RCC 7860 (cell line): Measurements from ENCODE around the gene ZBTB8B.
"Not testable (repeated sequence)": the region's sequence is repeated elsewhere in the genome, so short reads cannot be mapped to it uniquely, and the experiment has no call there.

ENCODE experiments used
- DNase-seq: peaks from one replicate; pipeline ENCODE4 v3.0.0-alpha.2; 2015; ENCODE audit warnings: low spot score
- FAIRE-seq: peaks from 2 replicates; lab custom pipeline; 2012; peaks lifted over from hg19 to GRCh38; lab: Jason Lieb, UNC

The ZBTB8B gene

GRCh38 chr1:32468791-32469190 is 3.9 kb downstream of the ZBTB8B start:
- DNase-seq (no peak), FAIRE-seq (no peak)

GRCh38 chr1:32470431-32470830 is 5.6 kb downstream of the ZBTB8B start:
- no peak for FAIRE-seq
- DNase-seq, result no peak

DNA sequence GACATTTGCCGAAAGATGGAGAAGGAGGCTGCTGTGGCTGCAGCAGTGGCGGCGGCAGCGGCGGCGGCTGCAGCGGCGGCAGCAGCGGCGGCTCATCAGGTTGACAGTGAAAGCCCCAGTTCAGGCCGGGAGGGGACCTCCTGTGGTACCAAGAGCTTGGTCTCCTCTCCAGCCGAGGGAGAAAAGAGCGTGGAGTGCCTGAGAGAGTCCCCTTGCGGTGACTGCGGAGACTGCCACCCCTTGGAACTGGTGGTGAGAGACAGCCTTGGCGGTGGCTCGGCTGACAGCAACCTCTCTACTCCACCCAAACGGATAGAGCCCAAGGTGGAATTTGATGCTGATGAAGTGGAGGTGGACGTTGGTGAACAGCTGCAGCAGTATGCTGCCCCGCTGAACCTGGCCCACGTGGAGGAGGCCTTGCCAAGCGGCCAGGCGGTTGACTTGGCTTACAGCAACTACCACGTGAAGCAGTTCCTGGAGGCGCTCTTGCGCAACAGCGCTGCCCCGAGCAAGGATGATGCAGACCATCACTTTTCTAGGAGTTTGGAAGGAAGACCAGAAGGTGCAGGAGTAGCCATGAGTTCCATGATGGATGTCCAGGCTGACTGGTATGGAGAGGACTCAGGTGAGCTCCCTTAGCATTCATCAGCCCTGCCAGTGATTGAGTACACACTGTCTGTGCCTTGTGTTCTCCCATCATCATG is 6.3 kb downstream of the ZBTB8B start:
- FAIRE-seq (no peak), DNase-seq (no peak)

GRCh38 chr1:32471695-32472362 is 7.0 kb downstream of the ZBTB8B start:
- FAIRE-seq (no peak), DNase-seq (no peak)

GRCh38 chr1:32472966-32473365 is 8.1 kb downstream of the ZBTB8B start:
- FAIRE-seq, DNase-seq: not testable (repeated sequence)

DNA sequence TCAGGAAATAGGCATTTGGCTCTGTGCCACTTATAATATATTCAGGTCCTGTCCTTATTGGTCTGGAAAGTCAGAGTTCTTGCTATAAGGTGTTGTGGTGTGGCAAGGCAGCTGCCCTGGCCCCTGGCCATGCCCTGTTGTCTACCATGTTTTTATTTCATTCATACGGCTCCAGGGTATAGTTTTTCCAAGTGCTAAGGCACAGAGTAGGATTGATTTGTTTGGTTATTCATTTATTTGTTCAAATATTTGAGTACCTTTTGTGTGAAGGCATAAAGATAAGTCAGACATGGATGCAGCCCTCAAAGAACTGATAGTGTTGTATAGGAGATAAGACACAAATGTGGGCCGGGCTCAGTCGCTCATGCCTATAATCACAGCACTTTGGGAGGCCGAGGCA is 10.1 kb downstream of the ZBTB8B start:
- DNase-seq (no peak), FAIRE-seq (no peak)

DNA sequence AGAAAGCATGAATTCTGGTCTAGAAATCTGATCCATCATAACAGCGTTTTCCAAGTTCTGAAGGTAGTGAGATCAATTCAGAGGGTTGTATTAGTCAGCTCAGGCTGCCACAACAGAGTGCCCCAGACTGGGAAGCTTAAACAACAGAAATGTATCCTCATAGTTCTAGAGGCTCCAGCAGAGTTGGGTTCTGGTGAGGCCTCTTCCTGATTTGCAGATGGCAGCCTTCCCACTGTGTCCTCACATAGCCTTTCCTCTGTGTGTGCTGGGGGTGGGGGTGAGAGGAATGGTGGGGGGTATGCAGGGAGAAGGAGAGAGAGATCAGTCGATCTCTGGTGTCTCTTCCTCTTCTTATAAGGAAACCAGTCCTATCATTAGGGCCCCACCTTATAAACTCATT is 15.1 kb downstream of the ZBTB8B start:
- FAIRE-seq (no peak), DNase-seq (no peak)

DNA sequence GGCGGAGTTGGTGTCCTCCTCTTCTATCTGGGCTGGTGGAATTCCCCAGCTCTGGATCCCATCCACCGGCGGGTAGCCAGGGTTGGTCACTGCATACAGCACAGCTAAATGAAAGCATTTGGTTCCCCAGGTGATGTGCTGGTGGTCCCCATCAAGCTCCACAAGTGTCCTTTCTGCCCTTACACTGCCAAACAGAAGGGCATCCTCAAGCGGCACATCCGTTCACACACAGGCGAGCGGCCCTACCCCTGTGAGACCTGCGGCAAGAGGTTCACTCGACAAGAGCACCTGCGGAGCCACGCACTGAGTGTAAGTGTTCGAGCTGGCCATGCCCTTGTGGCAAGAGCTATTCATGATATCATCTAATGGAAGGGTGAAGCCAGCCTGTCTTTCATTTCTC is 15.9 kb downstream of the ZBTB8B start:
- FAIRE-seq, result no peak

GRCh38 chr1:32481788-32482187 is 16.9 kb downstream of the ZBTB8B start:
- FAIRE-seq, DNase-seq: not testable (repeated sequence)

More for the DNA sequence above, 15.9 kb downstream of the ZBTB8B start:
- DNase-seq, result no peak

DNA sequence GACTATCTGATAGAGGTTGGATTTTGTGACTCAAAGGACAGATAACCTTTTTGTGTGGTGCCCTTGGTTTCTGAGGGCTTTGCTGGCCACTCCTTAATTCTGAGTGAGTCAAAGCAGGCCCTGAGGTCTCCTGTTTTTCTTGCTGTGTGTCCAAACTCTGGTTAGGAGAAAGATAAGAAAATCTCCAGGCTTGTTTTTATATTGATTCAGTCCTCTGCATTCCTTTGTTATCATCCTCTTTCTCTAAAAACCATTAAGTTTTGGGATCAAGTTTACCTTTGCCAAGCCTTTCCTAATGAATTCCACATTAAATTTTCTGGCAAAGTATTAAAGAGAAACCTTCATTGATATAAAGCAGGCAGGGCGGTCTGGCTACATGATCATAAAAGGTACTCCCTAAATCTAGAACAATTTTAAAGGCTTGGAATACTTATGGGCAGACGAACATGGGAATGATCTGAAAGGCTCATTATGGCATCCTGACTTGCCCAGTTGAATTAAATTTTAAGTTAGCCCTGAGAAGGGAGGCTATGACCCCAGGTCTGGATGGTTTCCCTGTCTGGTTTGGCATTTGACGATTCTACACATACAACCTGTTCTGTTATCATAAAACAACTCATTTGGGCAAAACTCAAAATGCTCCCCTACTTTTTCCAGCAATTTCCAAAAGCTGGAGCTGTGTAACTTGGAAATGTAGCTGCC is 20.8 kb downstream of the ZBTB8B start:
- DNase-seq, result no peak
- no peak for FAIRE-seq

DNA sequence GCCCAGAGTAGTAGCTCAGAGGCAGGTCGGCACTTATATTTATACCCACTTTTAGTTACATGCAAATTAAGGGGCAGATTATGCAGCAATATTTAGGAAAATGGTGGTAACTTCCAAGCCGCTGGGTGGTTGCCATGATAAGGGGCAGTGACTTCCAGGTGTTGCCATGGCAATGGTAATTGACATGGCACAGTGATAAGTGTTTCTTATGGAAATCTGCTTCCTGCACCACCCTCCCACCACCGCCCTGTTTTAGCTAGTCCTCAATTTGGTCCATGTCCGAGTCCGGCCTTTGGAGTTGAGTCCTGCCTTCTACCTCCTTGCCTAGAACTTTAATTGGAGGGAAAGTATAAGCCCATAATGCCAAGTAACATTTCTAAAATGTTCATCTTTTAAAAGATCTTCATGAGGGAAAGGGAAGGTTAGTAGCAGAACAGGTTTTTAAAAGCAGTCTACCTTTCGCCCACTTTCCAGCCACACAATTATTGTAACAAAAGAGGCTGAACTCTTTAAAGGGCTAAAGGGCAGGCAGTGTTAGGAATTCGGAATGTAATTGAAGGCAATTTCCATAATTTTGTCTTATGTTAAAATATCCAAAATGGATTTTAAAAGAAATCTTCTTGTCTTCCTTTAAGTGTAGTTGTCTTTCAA is 21.7 kb downstream of the ZBTB8B start:
- no peak for DNase-seq
- no peak for FAIRE-seq

GRCh38 chr1:32487182-32487581 is 22.3 kb downstream of the ZBTB8B start:
- DNase-seq, result no peak
- FAIRE-seq, result no peak

- FAIRE-seq (no peak), DNase-seq (no peak)
Measured at GRCh38 chr1:32489774-32490454, 25.0 kb downstream of the ZBTB8B start.

GRCh38 chr1:32491386-32491785 is 26.5 kb downstream of the ZBTB8B start:
- DNase-seq, result no peak
- FAIRE-seq, result no peak

- no peak for DNase-seq
- FAIRE-seq, result no peak
Measured at GRCh38 chr1:32494196-32494595, 29.3 kb downstream of the ZBTB8B start.

DNA sequence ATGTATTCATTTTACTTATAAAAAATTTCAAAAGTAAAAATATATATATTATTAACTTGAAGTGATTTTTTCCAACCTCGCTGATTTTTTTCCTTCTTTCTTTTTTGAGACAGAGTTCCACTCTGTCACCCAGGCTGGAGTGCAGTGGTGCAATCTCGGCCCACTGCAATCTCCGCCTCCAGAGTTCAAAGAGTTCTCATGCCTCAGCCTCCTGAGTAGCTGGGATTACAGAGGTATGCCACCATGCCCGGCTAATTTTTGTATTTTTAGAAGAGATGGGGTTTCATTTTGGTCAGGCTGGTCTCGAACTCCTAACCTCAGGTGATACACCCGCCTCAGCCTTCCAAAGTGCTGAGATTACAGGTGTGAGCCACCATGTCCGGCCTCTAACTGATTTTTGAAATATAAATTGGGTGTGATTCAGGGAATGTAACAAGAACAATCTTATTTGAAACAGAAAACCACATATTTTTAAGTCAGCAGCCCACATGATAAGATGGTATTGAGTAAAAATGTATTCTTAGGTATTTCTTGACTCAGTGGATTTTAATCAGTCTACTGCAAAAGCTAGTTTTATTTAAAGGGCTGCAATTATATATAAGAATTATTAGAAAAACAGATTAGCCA is 30.0 kb downstream of the ZBTB8B start:
- DNase-seq (no peak), FAIRE-seq (no peak)

DNA sequence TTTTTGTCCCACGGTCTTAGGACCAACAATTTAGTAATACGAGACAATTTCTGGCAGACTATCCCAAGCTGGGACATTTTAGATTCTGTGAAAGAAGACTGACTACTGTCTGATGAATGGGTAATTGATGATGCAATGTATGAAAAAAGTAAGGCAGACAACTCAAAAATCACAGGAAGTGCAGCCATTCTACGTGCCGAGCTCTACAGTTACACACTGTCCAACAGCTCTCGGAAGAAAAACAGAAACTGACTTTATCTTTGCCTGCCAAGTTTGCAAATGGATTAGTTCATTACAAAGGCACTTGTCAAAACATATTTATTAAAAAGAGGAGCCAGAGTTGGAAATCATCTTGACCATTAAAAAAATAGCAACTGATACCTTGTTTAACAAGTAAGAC is 31.3 kb downstream of the ZBTB8B start:
- DNase-seq (no peak), FAIRE-seq (no peak)

DNA sequence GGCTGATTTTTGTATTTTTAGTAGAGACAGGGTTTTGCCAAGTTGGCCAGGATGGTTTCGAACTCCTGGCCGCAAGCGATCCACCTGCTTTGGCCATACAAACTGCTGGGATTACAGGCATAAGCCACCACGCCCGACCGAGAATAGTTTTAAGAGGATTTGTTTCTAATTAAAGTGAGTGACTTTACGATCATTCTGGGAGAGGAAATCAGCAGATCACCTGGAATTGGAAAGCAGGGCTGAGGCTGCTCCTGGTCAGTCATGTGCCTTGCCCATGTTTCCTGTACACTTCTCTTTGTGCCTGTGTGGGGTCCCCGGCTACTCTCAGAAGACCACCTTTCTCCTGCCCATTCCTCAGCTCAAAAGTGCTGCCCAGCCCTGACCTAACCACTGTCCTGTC is 33.9 kb downstream of the ZBTB8B start:
- FAIRE-seq, result no peak
- DNase-seq, result no peak

DNA sequence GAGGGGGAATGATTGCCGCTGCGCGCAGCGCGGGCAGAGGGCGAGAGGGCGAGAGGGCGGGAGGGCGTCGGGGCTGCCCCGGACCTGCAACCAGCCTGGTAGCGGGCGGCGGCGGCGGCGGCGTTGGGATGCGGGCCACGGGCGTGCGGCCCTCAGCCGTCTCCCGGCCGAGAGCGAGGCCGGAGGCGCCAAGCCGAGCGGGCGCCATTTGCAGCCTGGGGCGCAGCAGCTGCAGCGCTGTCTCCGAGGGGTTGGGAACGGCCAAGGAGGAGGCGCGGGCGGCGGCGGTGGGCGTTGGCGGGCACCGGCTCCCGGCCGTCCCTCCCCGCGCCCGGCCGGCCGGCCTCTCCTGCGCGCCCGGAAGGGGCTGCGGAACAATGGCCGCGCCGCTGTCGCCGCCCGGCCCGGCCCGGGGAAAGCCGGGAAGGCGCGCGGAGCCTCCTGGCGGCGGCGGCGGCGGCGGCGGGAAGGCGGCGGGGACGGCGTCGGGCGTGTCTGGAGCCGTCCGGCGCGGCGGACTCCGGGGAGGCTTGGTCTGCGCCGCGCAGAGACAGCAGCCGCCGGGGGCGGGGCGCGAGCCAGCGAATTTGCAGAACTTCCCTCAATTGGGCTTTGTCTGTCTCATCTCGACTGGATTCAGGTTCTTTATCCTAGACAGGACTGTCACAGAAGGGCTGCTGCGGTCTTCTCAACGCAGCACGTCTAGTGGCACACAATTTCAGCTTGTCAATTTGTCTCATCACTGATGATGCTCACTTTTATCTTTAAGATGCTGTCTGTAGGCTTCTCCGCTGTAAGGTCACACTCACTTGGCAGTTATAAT is 35.7 kb downstream of the ZBTB8B start:
- no peak for FAIRE-seq
- DNase-seq, result no peak

GRCh38 chr1:32501865-32502264 is 37.0 kb downstream of the ZBTB8B start:
- FAIRE-seq, result no peak

More at GRCh38 chr1:32501865-32502264, 37.0 kb downstream of the ZBTB8B start:
- DNase-seq, result no peak
